ENCODE results near the gene KLHL29. TPM values are rescaled to one million over a fixed set of nuclear protein-coding genes. Genes with fewer than 3 reads are reported as not detected.

KLHL29 gene
- total and polyA plus RNA-seq, 2 donors (not counting 3 experiments of a cell fraction or from before 2014, with no cell fraction given) = 4.6 to 12.7 TPM

DNA sequence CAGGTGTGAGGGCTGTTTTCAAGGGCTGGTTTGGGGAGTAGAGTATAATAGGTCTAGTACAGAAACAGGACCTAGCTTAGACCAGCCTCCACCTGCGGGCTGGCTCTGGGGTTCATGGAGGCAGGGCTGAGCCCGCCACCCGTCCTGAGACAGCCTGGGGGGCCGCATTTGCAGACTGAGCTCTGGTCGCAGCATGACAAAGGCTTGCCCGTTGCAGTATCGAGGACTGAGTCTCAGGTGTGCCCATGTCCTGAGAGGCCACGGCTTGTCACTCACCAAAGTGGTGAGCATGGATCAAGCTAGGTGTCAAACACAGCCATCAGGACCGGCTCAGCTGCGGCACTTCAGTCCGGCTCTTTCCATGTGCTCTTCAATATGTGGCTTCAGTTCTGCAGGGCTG is 144.7 kb downstream of the KLHL29 start:
- FAIRE-seq (no peak), DNase-seq (ENCODE audit: low read depth, low spot score) (no peak)
- Histone ChIP-seq H2AFZ (ENCODE audit: low read depth, low read length) (no peak overlapping the region), H3K9me1 (replicated peaks; ENCODE audit: control insufficient read depth, extremely low read depth, insufficient read depth, low read length) (no peaks in the 10 kb centered on the region), H3K9me3 (replicated peaks; ENCODE audit: control insufficient read depth, insufficient read depth, low read length) (no peaks in the 10 kb centered on the region), H3K36me3 (ENCODE audit: control insufficient read depth in 2 of 2, extremely low read depth in 1 of 2, insufficient read depth in 2 of 2, low read length in 2 of 2) (no peaks in the 10 kb centered on the region), H4K20me1 (replicated peaks; ENCODE audit: control insufficient read depth, extremely low read depth, insufficient read depth, low read length) (no peaks in the 10 kb centered on the region), H3K27ac (ENCODE audit: insufficient read depth, low read depth, low read length) (no peak overlapping the region), H3K4me2 (ENCODE audit: insufficient read depth, low read length) (no peak overlapping the region), H3K79me2 (ENCODE audit: control insufficient read depth, insufficient read depth, low read length) (no peaks in the 10 kb centered on the region), H3K4me3 (replicated peaks in 1 of 3; ENCODE audit: insufficient read depth in 1 of 3, low read depth in 1 of 3, low read length in 3 of 3) (no peak overlapping the region), H3K9ac (replicated peaks; ENCODE audit: extremely low read depth, insufficient read depth, low read length) (no peak overlapping the region), H3K4me1 (ENCODE audit: control insufficient read depth, extremely low read depth, insufficient read depth, low read length) (no peaks in the 10 kb centered on the region), H3K27me3 (ENCODE audit: control insufficient read depth in 2 of 2, insufficient read depth in 2 of 2, low read length in 2 of 2) (no peaks in the 10 kb centered on the region)
- dilution Hi-C loops (cut with MboI; ENCODE audit: extremely low pct_ligation_motif_present, low sequenced_read_pairs) = no loop called here
- ChIA-PET POLR2A (no interaction called here), CTCF (interaction anchor here (1.3 kb wide), 1 partner anchor 10 kb away, joined by 3 read pairs; no protein-coding TSS in a partner anchor)
- no peak for TF ChIP-seq GATA2 (IDR thresholded peaks at IDR 0.05; ENCODE audit: insufficient read depth, insufficient read length, low read depth, low read length)
- intact Hi-C loops (cut with micrococcal nuclease) = no loop called here
- no TSS peak for BruUV-seq (replicated peaks)

DNA sequence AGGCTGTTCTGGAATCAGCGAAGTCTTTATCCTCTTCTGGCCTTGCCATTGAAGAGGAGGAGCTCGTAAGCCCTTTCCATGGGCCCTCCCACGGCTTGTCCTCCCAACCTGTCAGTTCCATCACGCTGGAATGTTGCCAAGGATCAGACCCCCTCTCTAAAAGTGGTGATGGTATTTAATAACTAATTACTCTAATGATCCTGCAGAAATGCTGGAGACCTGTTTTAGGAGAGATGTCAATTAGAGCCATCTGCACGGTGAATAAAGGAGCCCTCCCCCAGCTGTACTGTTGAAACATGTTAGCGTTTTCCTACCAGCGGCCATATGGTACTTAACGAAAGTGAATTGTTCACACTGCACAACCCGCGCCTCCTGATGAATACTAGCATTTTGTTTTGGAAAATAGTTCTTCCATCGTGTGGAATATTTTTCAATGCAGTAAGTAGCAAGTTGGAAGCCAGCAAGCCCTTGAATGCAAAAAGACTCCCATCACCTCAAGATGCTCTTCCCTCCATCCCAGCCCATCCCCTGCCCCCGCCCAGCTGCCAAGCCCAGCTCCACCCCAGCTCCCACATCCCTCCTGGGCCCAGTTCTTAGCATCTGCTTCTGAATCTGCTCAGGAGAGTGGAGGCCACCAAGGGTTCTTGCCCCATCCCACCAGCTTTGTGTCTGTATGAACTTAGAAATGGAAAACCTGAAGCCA is 145.4 kb downstream of the KLHL29 start:
- Histone ChIP-seq H3K4me3 (replicated peaks in 1 of 3; ENCODE audit: insufficient read depth in 1 of 3, low read depth in 1 of 3, low read length in 3 of 3) (no peak overlapping the region), H3K27me3 (ENCODE audit: control insufficient read depth in 2 of 2, insufficient read depth in 2 of 2, low read length in 2 of 2) (no peaks in the 10 kb centered on the region), H3K9ac (replicated peaks; ENCODE audit: extremely low read depth, insufficient read depth, low read length) (no peak overlapping the region), H3K79me2 (ENCODE audit: control insufficient read depth, insufficient read depth, low read length) (no peaks in the 10 kb centered on the region), H3K4me1 (ENCODE audit: control insufficient read depth, extremely low read depth, insufficient read depth, low read length) (no peaks in the 10 kb centered on the region), H3K9me3 (replicated peaks; ENCODE audit: control insufficient read depth, insufficient read depth, low read length) (no peaks in the 10 kb centered on the region), H3K27ac (ENCODE audit: insufficient read depth, low read depth, low read length) (no peak overlapping the region), H3K36me3 (ENCODE audit: control insufficient read depth in 2 of 2, extremely low read depth in 1 of 2, insufficient read depth in 2 of 2, low read length in 2 of 2) (no peaks in the 10 kb centered on the region), H4K20me1 (replicated peaks; ENCODE audit: control insufficient read depth, extremely low read depth, insufficient read depth, low read length) (no peaks in the 10 kb centered on the region), H3K9me1 (replicated peaks; ENCODE audit: control insufficient read depth, extremely low read depth, insufficient read depth, low read length) (no peaks in the 10 kb centered on the region), H2AFZ (ENCODE audit: low read depth, low read length) (no peak overlapping the region), H3K4me2 (ENCODE audit: insufficient read depth, low read length) (no peak overlapping the region)
- no peak for FAIRE-seq
- BruUV-seq (replicated peaks) = no TSS peak
- TF ChIP-seq POLR2A (IDR thresholded peaks at IDR 0.05; ENCODE audit: low read depth, low read length) (no peak), FOS (IDR thresholded peaks at IDR 0.05; ENCODE audit: borderline replicate concordance, insufficient read depth, low read length) (no peak), MYC (IDR thresholded peaks at IDR 0.05; ENCODE audit: low read depth, low read length) (no peak), GATA2 (IDR thresholded peaks at IDR 0.05; ENCODE audit: insufficient read depth, insufficient read length, low read depth, low read length) (no peak), JUN (IDR thresholded peaks at IDR 0.05; ENCODE audit: borderline replicate concordance, insufficient read depth, insufficient read length, low read depth) (no peak), EZH2 (IDR thresholded peaks at IDR 0.05; ENCODE audit: borderline replicate concordance, low read depth, low read length, severe bottlenecking) (no peak), POLR2AphosphoS5 (IDR thresholded peaks at IDR 0.05; ENCODE audit: insufficient read depth, low read depth, low read length) (no peak)
- TF ChIP-seq, protein P1, sequence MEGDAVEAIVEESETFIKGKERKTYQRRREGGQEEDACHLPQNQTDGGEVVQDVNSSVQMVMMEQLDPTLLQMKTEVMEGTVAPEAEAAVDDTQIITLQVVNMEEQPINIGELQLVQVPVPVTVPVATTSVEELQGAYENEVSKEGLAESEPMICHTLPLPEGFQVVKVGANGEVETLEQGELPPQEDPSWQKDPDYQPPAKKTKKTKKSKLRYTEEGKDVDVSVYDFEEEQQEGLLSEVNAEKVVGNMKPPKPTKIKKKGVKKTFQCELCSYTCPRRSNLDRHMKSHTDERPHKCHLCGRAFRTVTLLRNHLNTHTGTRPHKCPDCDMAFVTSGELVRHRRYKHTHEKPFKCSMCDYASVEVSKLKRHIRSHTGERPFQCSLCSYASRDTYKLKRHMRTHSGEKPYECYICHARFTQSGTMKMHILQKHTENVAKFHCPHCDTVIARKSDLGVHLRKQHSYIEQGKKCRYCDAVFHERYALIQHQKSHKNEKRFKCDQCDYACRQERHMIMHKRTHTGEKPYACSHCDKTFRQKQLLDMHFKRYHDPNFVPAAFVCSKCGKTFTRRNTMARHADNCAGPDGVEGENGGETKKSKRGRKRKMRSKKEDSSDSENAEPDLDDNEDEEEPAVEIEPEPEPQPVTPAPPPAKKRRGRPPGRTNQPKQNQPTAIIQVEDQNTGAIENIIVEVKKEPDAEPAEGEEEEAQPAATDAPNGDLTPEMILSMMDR (IDR thresholded peaks at IDR 0.05; ENCODE audit: extremely low read depth in 1 of 2, insufficient read depth in 1 of 2, low read depth in 1 of 2, low read length in 2 of 2) = no peak
- TF ChIP-seq, protein P2, sequence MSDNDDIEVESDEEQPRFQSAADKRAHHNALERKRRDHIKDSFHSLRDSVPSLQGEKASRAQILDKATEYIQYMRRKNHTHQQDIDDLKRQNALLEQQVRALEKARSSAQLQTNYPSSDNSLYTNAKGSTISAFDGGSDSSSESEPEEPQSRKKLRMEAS (IDR thresholded peaks at IDR 0.05; ENCODE audit: insufficient read depth, insufficient read length) = no peak
- POLR2A ChIA-PET = no interaction called here
- DNase-seq (ENCODE audit: low read depth, low spot score) = no peak
- intact Hi-C loops (cut with micrococcal nuclease) (no loop called here), dilution Hi-C loops (cut with MboI; ENCODE audit: extremely low pct_ligation_motif_present, low sequenced_read_pairs) (no loop called here)
- CTCF ChIA-PET = interaction anchor here (1.3 kb wide), 1 partner anchor 9 kb away, joined by 3 read pairs; no protein-coding TSS in a partner anchor

All from endothelial cell of umbilical vein (primary cell).